ENCODE measurements around the gene ANKRD33. TPM values are rescaled to one million over a fixed set of nuclear protein-coding genes. Genes with fewer than 3 reads are reported as not detected.
A peak's percentile ranks its signal among the peaks of the same experiment; 100 is the strongest.

Gene ANKRD33
- total and polyA plus RNA-seq, 8 donors, result not detected

- no peak for FAIRE-seq
- no peaks in the 10 kb centered on the region for H3K36me3 ChIP-seq
- H3K4me1 ChIP-seq, result no peaks in the 10 kb centered on the region
- TF ChIP-seq CTCF (IDR thresholded peaks at IDR 0.05), result no peak
- ATAC-seq, result no peak
- intact Hi-C loops (cut with DNase I), result no loop called here
- no peaks in the 10 kb centered on the region for H3K27me3 ChIP-seq
- H3K4me3 ChIP-seq, result no peak overlapping the region
- DNase-seq, result peak in 1 of 6 donors; percentile 21
- WGBS, 2 donors, result 71 to 79% methylated on average over 8 of the region's 8 CpGs
- H3K9me3 ChIP-seq, result no peaks in the 10 kb centered on the region
- no peak overlapping the region for H3K27ac ChIP-seq
These were observed 14.5 kb upstream of the ANKRD33 start for GRCh38 chr12:51873251-51873994.

GRCh38 chr12:51874000-51874399 is 13.9 kb upstream of the ANKRD33 start:
- no peak for FAIRE-seq
- H3K4me3 ChIP-seq, result no peak overlapping the region
- no peaks in the 10 kb centered on the region for H3K4me1 ChIP-seq
- H3K9me3 ChIP-seq, result no peaks in the 10 kb centered on the region
- intact Hi-C loops (cut with DNase I), result no loop called here
- no peak for ATAC-seq
- WGBS, 2 donors, result 37 to 48% methylated on average over 8 of the region's 8 CpGs
- H3K27ac ChIP-seq, result no peak overlapping the region
- no peak for TF ChIP-seq CTCF (IDR thresholded peaks at IDR 0.05)
- no peak for DNase-seq
- no peaks in the 10 kb centered on the region for H3K36me3 ChIP-seq
- H3K27me3 ChIP-seq, result no peaks in the 10 kb centered on the region

DNA sequence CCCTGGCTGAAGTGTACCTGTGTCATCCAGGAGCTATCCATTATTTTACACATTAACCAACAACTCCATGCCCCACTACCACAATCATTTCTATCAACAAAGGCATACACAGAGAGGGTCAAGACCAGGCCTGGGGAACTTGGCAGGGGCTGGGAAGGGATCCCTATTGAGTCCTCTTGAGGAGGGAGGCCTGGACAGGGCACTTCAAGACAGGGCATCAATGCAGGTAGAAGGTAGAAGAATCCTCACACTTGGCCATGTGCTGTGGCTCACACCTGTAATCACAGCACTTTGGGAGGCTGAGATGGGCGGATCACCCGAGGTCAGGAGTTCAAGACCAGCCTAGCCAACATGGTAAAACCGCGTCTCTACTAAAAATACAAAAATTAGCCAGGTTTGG is 13.4 kb upstream of the ANKRD33 start:
- no peak for FAIRE-seq
- intact Hi-C loops (cut with DNase I), result no loop called here

DNA sequence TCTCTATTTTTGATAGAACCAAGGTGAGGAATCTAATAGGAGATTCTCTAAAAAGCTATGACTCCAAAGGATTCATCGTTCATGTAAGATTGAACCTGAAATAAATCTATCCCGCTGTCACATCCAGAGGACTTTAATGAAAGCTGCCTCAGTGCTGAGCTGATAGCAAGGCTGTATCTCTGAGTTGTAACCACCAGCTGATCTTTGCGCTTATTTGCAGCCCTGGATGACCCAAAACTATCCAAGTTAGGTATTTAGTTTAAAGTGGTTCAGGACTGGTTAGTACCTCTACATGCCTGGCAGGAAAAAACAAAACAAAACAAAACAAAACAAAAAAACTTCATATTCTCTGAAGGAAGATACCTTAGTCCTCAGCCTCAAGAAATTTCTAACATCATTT is 8.8 kb upstream of the ANKRD33 start:
- H3K27me3 ChIP-seq, result no peaks in the 10 kb centered on the region
- H3K9me3 ChIP-seq, result no peaks in the 10 kb centered on the region
- ATAC-seq, result no peak
- no peak overlapping the region for H3K27ac ChIP-seq
- WGBS, 2 donors, result 85 to 96% methylated on average over 3 of the region's 3 CpGs
- H3K4me3 ChIP-seq, result no peak overlapping the region
- DNase-seq, result no peak
- no peak for TF ChIP-seq CTCF (IDR thresholded peaks at IDR 0.05)
- no peaks in the 10 kb centered on the region for H3K4me1 ChIP-seq
- no peak for FAIRE-seq
- intact Hi-C loops (cut with DNase I), result no loop called here
- no peaks in the 10 kb centered on the region for H3K36me3 ChIP-seq

More for the DNA sequence above, 13.4 kb upstream of the ANKRD33 start:
- no peaks in the 10 kb centered on the region for H3K9me3 ChIP-seq
- no peaks in the 10 kb centered on the region for H3K36me3 ChIP-seq
- 79 to 81% methylated on average over 4 of the region's 4 CpGs for WGBS, 2 donors
- no peaks in the 10 kb centered on the region for H3K27me3 ChIP-seq
- no peaks in the 10 kb centered on the region for H3K4me1 ChIP-seq
- DNase-seq, result no peak
- TF ChIP-seq CTCF (IDR thresholded peaks at IDR 0.05), result no peak
- H3K27ac ChIP-seq, result no peak overlapping the region
- ATAC-seq, result no peak
- no peak overlapping the region for H3K4me3 ChIP-seq

- WGBS, 2 donors, result 89 to 94% methylated on average over 1 of the region's 1 CpG
- no peak overlapping the region for H3K4me3 ChIP-seq
- DNase-seq (no peak), FAIRE-seq (no peak), ATAC-seq (no peak)
- TF ChIP-seq CTCF (IDR thresholded peaks at IDR 0.05), result no peak
- no peaks in the 10 kb centered on the region for H3K36me3 ChIP-seq
- no peak overlapping the region for H3K27ac ChIP-seq
- H3K4me1 ChIP-seq, result no peaks in the 10 kb centered on the region
- intact Hi-C loops (cut with DNase I), result no loop called here
- no peaks in the 10 kb centered on the region for H3K9me3 ChIP-seq
- peaks cover 0 to 5% (median 0%) of the 10 kb centered on the region in 4 donors for H3K27me3 ChIP-seq
These were observed 4.6 kb upstream of the ANKRD33 start for GRCh38 chr12:51883295-51883694.

Data from pancreas (tissue), 10 donors.